Spinal cord (tissue), 10 donors: ENCODE data around the gene KLHL29. TPM values are rescaled to one million over a fixed set of nuclear protein-coding genes. Genes with fewer than 3 reads are reported as not detected.

Source experiments
- DNase-seq, 6 donors: peaks; one replicate each; pipeline versions ENCODE4 v3.0.0 to v3.0.0-alpha.2; 2013 to 2015; ENCODE audit warnings: low spot score in 6 of 6, low read depth in 4 of 6
- H3K27ac ChIP-seq: one replicate; pipeline ENCODE4 v1.5.1; 2013; ENCODE audit warnings: low read depth, low read length, control low read depth
- H3K27me3 ChIP-seq: one replicate; pipeline ENCODE4 v1.6.1; 2013; ENCODE audit warnings: low read length; ENCODE audit not compliant: control insufficient read depth, insufficient read depth
- H3K36me3 ChIP-seq: one replicate; pipeline ENCODE4 v1.6.1; 2013; ENCODE audit warnings: low read length; ENCODE audit not compliant: control insufficient read depth, insufficient read depth
- H3K4me1 ChIP-seq: one replicate; pipeline ENCODE4 v1.6.1; 2013; ENCODE audit warnings: low read length; ENCODE audit not compliant: control insufficient read depth, insufficient read depth
- H3K4me3 ChIP-seq: one replicate; pipeline ENCODE4 v1.5.1; 2013; ENCODE audit warnings: low read depth, low read length, control low read depth
- H3K9me3 ChIP-seq: one replicate; pipeline ENCODE4 v1.6.1; 2013; ENCODE audit warnings: low read length; ENCODE audit not compliant: control insufficient read depth, insufficient read depth
- WGBS: methylation state at CpG from one replicate; pipeline ENCODE4 v1.1.5; 2013; ENCODE audit warnings: missing lambda C conversion rate; ENCODE audit not compliant: insufficient coverage; 5-methylcytosine and 5-hydroxymethylcytosine counted together
- polyA plus RNA-seq, 2 donors: library from polyadenylated mRNA; unstranded; fragments of 120-200 nt; gene quantifications; one replicate each; pipeline ENCODE4 v1.2.1, GENCODE V29; 2013; ENCODE audit not compliant: insufficient read length in 2 of 2
- total RNA-seq, 2 donors: library from RNA; depleted of rRNA in 1 of 2; stranded (reverse); fragments of 120-200 nt in 1 of 2; fragments of >200 nt in 1 of 2; gene quantifications; one replicate each; pipeline versions ENCODE4 v1.2.3 to v1.2.4, GENCODE V29; 2013 to 2014
- donor health status: healthy.

KLHL29 gene
- total and polyA plus RNA-seq, 4 donors, result 8.7 to 19.4 (median 14.0) TPM

GRCh38 chr2:23401427-23402204, 16.6 kb downstream of the KLHL29 start:
- peaks cover 14% of the 10 kb centered on the region for H3K4me1 ChIP-seq
- H3K9me3 ChIP-seq, result no peaks in the 10 kb centered on the region
- H3K36me3 ChIP-seq, result no peaks in the 10 kb centered on the region
- DNase-seq, result no peak
- H3K27me3 ChIP-seq, result no peaks in the 10 kb centered on the region
- no peak overlapping the region for H3K4me3 ChIP-seq
- 76% methylated on average over 12 of the region's 14 CpGs for WGBS
- H3K27ac ChIP-seq, result no peak overlapping the region

- Histone ChIP-seq H3K27ac (no peak overlapping the region), H3K9me3 (no peaks in the 10 kb centered on the region), H3K27me3 (no peaks in the 10 kb centered on the region), H3K4me3 (no peak overlapping the region), H3K4me1 (peaks cover 14% of the 10 kb centered on the region), H3K36me3 (no peaks in the 10 kb centered on the region)
- WGBS, result 70% methylated on average over 3 of the region's 6 CpGs
- no peak for DNase-seq
These were observed 17.3 kb downstream of the KLHL29 start for GRCh38 chr2:23402205-23402740.

- Histone ChIP-seq H3K9me3 (no peaks in the 10 kb centered on the region), H3K36me3 (no peaks in the 10 kb centered on the region), H3K4me3 (no peak overlapping the region), H3K27me3 (no peaks in the 10 kb centered on the region), H3K27ac (peak overlapping the region; percentile 62), H3K4me1 (peaks cover 14% of the 10 kb centered on the region)
- DNase-seq, result peak in 3 of 6 donors; percentile 44 to 89 (median 85)
- WGBS, result 0% methylated on average over 3 of the region's 8 CpGs
These were observed 19.4 kb downstream of the KLHL29 start for GRCh38 chr2:23404426-23404825.

- Histone ChIP-seq H3K27ac (no peak overlapping the region), H3K4me3 (no peak overlapping the region), H3K9me3 (no peaks in the 10 kb centered on the region), H3K27me3 (no peaks in the 10 kb centered on the region), H3K36me3 (no peaks in the 10 kb centered on the region), H3K4me1 (peaks cover 9% of the 10 kb centered on the region)
- DNase-seq, result peak in 1 of 6 donors; percentile 67
- WGBS, result 100% methylated on average over 2 of the region's 8 CpGs
These were observed 24.3 kb downstream of the KLHL29 start for GRCh38 chr2:23409248-23409647.

- no peaks in the 10 kb centered on the region for H3K27me3 ChIP-seq
- no peaks in the 10 kb centered on the region for H3K36me3 ChIP-seq
- 85% methylated on average over 2 of the region's 6 CpGs for WGBS
These were observed 25.6 kb downstream of the KLHL29 start for GRCh38 chr2:23410596-23410995.

GRCh38 chr2:23411752-23412431, 26.9 kb downstream of the KLHL29 start:
- H3K4me1 ChIP-seq, result peaks cover 9% of the 10 kb centered on the region
- H3K27ac ChIP-seq, result no peak overlapping the region
- H3K4me3 ChIP-seq, result no peak overlapping the region
- WGBS, result 86% methylated on average over 5 of the region's 9 CpGs
- H3K27me3 ChIP-seq, result no peaks in the 10 kb centered on the region
- no peak for DNase-seq
- H3K36me3 ChIP-seq, result no peaks in the 10 kb centered on the region
- H3K9me3 ChIP-seq, result no peaks in the 10 kb centered on the region

More at GRCh38 chr2:23410596-23410995, 25.6 kb downstream of the KLHL29 start:
- Histone ChIP-seq H3K9me3 (no peaks in the 10 kb centered on the region), H3K4me1 (peaks cover 9% of the 10 kb centered on the region), H3K4me3 (no peak overlapping the region), H3K27ac (no peak overlapping the region)
- DNase-seq, result no peak

GRCh38 chr2:23412556-23413155, 27.7 kb downstream of the KLHL29 start:
- Histone ChIP-seq H3K4me1 (peaks cover 9% of the 10 kb centered on the region), H3K27me3 (no peaks in the 10 kb centered on the region), H3K36me3 (no peaks in the 10 kb centered on the region), H3K9me3 (no peaks in the 10 kb centered on the region), H3K27ac (no peak overlapping the region), H3K4me3 (no peak overlapping the region)
- no peak for DNase-seq
- WGBS, result 94% methylated on average over 11 of the region's 11 CpGs

- H3K9me3 ChIP-seq, result no peaks in the 10 kb centered on the region
- H3K27ac ChIP-seq, result no peak overlapping the region
- no peak for DNase-seq
- no peaks in the 10 kb centered on the region for H3K27me3 ChIP-seq
- H3K36me3 ChIP-seq, result no peaks in the 10 kb centered on the region
- no peak overlapping the region for H3K4me3 ChIP-seq
- WGBS, result 96% methylated on average over 6 of the region's 8 CpGs
- H3K4me1 ChIP-seq, result peaks cover 19% of the 10 kb centered on the region
These were observed 28.7 kb downstream of the KLHL29 start for GRCh38 chr2:23413641-23414040.

- Histone ChIP-seq H3K27me3 (no peaks in the 10 kb centered on the region), H3K4me3 (no peak overlapping the region), H3K36me3 (no peaks in the 10 kb centered on the region), H3K27ac (no peak overlapping the region), H3K9me3 (no peaks in the 10 kb centered on the region), H3K4me1 (peaks cover 21% of the 10 kb centered on the region)
- 75% methylated on average over 8 of the region's 8 CpGs for WGBS
- no peak for DNase-seq
These were observed 29.1 kb downstream of the KLHL29 start for GRCh38 chr2:23414106-23414505.
